Keratinocyte (primary cell): Measurements from ENCODE around the gene THBS1. TPM values are rescaled to one million over a fixed set of nuclear protein-coding genes. Genes with fewer than 3 reads are reported as not detected.

Experiments used
- DNase-seq: peaks from one replicate; pipeline ENCODE4 v3.0.0-alpha.2; 2011; ENCODE audit warnings: low read depth, missing footprints, low spot score
- FAIRE-seq: peaks from 2 replicates; lab custom pipeline; 2011; peaks lifted over from hg19 to GRCh38; lab: Jason Lieb, UNC
- H2AFZ ChIP-seq: 2 replicates; pipeline ENCODE4 v1.6.0; 2012; ENCODE audit warnings: low read length, control low read depth, inconsistent platforms; ENCODE audit not compliant: control insufficient read depth
- H3K27ac ChIP-seq: 2 replicates; pipeline ENCODE4 v1.5.1; 2011; ENCODE audit warnings: low read length; ENCODE audit not compliant: control insufficient read depth, insufficient read depth
- H3K27me3 ChIP-seq: 3 replicates; pipeline ENCODE4 v1.6.0; 2011; ENCODE audit warnings: low read length; ENCODE audit not compliant: control insufficient read depth, insufficient read depth; ENCODE audit errors: extremely low read depth
- H3K36me3 ChIP-seq, 2 experiments: 2 replicates in 1 of 2; 3 replicates in 1 of 2; pipeline ENCODE4 v1.5.1; 2011; ENCODE audit warnings: low read length in 2 of 2, mild to moderate bottlenecking in 1 of 2; ENCODE audit not compliant: control insufficient read depth in 2 of 2, insufficient read depth in 2 of 2; ENCODE audit errors: extremely low read depth in 1 of 2
- H3K4me1 ChIP-seq: 3 replicates; pipeline ENCODE4 v1.5.1; 2011; ENCODE audit warnings: low read length; ENCODE audit not compliant: control insufficient read depth, insufficient read depth; ENCODE audit errors: extremely low read depth
- H3K4me2 ChIP-seq: 3 replicates; pipeline ENCODE4 v1.6.0; 2011; ENCODE audit warnings: low read depth, low read length; ENCODE audit not compliant: control insufficient read depth, insufficient read depth; ENCODE audit errors: extremely low read depth
- H3K4me3 ChIP-seq, 3 experiments: fragments of 200-600 bp in 1 of 3; sonication (generic) in 1 of 3; 2 replicates in 2 of 3; 3 replicates in 1 of 3; pipeline ENCODE4 v1.5.1; 2011 to 2016; ENCODE audit warnings: low read length in 3 of 3, mild to moderate bottlenecking in 3 of 3, control low read depth in 2 of 3, inconsistent platforms in 1 of 3, low read depth in 1 of 3, mixed read lengths in 1 of 3, mixed run types in 1 of 3, moderate library complexity in 1 of 3; ENCODE audit not compliant: control insufficient read depth in 2 of 3, insufficient read depth in 2 of 3; ENCODE audit errors: extremely low read depth in 1 of 3
- H3K79me2 ChIP-seq: 2 replicates; pipeline ENCODE4 v1.6.0; 2012; ENCODE audit warnings: low read length; ENCODE audit not compliant: control insufficient read depth, insufficient read depth
- H3K9ac ChIP-seq: 3 replicates; pipeline ENCODE4 v1.6.0; 2011; ENCODE audit warnings: low read length; ENCODE audit not compliant: control insufficient read depth, insufficient read depth; ENCODE audit errors: extremely low read depth
- H3K9me1 ChIP-seq: 3 replicates; pipeline ENCODE4 v1.6.0; 2011; ENCODE audit warnings: low read length; ENCODE audit not compliant: control insufficient read depth, insufficient read depth; ENCODE audit errors: extremely low read depth
- H3K9me3 ChIP-seq: 2 replicates; pipeline ENCODE4 v1.5.1; 2012; ENCODE audit warnings: low read depth, low read length; ENCODE audit not compliant: control insufficient read depth
- H4K20me1 ChIP-seq: 3 replicates; pipeline ENCODE4 v1.6.0; 2011; ENCODE audit warnings: low read length; ENCODE audit not compliant: control insufficient read depth, insufficient read depth; ENCODE audit errors: extremely low read depth
- EZH2 ChIP-seq: IDR thresholded peaks from one replicate; pipeline ENCODE4 v1.6.1; 2012; ENCODE audit warnings: inconsistent platforms, mild to moderate bottlenecking, low read length, moderate library complexity
- dilution Hi-C: fragments of 300-500 bp; cut with MboI; formaldehyde crosslinking; loops from one replicate; pipeline ENCODE4 v1.7.0; 2020; ENCODE audit warnings: low sequenced_read_pairs; ENCODE audit not compliant: extremely low pct_ligation_motif_present
- polyA plus RNA-seq, 5 experiments: library from polyadenylated mRNA; depleted of rRNA in 3 of 5; stranded (reverse) in 3 of 5; stranded (forward) in 1 of 5; unstranded in 1 of 5; fragments of >200 nt; gene quantifications; 1 replicate in 1 of 5; 2 replicates in 3 of 5; 3 replicates in 1 of 5; pipeline versions ENCODE4 v1.2.1 to v1.2.3, GENCODE V29; 2011 to 2012; ENCODE audit warnings: missing spikeins in 2 of 5, low read depth in 1 of 5, low replicate concordance in 1 of 5
- TF ChIP-seq, protein P1 (sequence below), 3 experiments: IDR thresholded peaks in 1 of 3; conservative IDR thresholded peaks in 1 of 3; optimal IDR thresholded peaks in 1 of 3; 2 replicates in 2 of 3; 3 replicates in 1 of 3; pipeline versions ENCODE3 to v1.5.1; 2011; ENCODE audit warnings: low read length in 3 of 3, mild to moderate bottlenecking in 3 of 3, moderate library complexity in 2 of 3, control low read depth in 1 of 3, inconsistent platforms in 1 of 3; ENCODE audit not compliant: insufficient read depth in 2 of 3; ENCODE audit errors: extremely low read depth in 1 of 3

Gene THBS1
- polyA plus RNA-seq, 1 donor (not counting 4 experiments of a cell fraction or from before 2014, with no cell fraction given) = 789 TPM

DNA sequence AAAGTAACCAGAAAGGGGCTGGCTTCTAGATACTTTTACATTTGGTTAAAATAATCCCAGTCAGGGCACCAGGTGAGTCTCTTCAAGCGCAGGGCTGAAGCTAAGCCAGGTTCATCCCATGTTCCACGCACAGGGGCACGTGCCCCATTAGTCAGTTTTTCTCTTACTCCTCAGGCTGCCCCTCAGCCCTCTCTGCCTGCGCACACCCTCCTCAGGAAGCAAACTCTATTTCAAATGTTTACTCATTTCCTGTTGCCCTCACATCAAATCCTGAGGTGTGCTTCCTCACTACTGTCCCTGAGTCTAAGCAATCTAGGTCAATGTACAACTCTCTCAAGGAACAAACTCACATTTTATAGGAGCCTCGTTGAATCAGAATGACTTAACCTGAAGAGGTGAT is 48.5 kb downstream of the THBS1 start:
- H3K4me2 ChIP-seq = peak overlapping the region; percentile 64
- H3K9ac ChIP-seq = peak overlapping the region; percentile 57
- TF ChIP-seq, protein P1, sequence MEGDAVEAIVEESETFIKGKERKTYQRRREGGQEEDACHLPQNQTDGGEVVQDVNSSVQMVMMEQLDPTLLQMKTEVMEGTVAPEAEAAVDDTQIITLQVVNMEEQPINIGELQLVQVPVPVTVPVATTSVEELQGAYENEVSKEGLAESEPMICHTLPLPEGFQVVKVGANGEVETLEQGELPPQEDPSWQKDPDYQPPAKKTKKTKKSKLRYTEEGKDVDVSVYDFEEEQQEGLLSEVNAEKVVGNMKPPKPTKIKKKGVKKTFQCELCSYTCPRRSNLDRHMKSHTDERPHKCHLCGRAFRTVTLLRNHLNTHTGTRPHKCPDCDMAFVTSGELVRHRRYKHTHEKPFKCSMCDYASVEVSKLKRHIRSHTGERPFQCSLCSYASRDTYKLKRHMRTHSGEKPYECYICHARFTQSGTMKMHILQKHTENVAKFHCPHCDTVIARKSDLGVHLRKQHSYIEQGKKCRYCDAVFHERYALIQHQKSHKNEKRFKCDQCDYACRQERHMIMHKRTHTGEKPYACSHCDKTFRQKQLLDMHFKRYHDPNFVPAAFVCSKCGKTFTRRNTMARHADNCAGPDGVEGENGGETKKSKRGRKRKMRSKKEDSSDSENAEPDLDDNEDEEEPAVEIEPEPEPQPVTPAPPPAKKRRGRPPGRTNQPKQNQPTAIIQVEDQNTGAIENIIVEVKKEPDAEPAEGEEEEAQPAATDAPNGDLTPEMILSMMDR (optimal IDR thresholded peaks at IDR 0.05 in 1 of 3, IDR thresholded peaks at IDR 0.05 in 1 of 3, conservative IDR thresholded peaks at IDR 0.05 in 1 of 3; ENCODE audit: extremely low read depth in 1 of 3, insufficient read depth in 2 of 3, low read length in 3 of 3) = no peak
- no peak for TF ChIP-seq EZH2
- H3K36me3 ChIP-seq = no peaks in the 10 kb centered on the region
- H3K4me1 ChIP-seq = peaks cover 57% of the 10 kb centered on the region
- no peaks in the 10 kb centered on the region for H3K79me2 ChIP-seq
- H3K4me3 ChIP-seq = no peak overlapping the region
- dilution Hi-C loops = loop anchor here (25.0 kb wide), 1 partner anchor 133 kb away; no protein-coding TSS in a partner anchor
- H4K20me1 ChIP-seq = no peaks in the 10 kb centered on the region
- H3K9me3 ChIP-seq = peaks cover 2% of the 10 kb centered on the region
- no peaks in the 10 kb centered on the region for H3K27me3 ChIP-seq
- H2AFZ ChIP-seq = no peak overlapping the region
- peak overlapping the region; percentile 96 for H3K27ac ChIP-seq
- no peaks in the 10 kb centered on the region for H3K9me1 ChIP-seq
- DNase-seq (peak; percentile 61), FAIRE-seq (peak; percentile 91)

DNA sequence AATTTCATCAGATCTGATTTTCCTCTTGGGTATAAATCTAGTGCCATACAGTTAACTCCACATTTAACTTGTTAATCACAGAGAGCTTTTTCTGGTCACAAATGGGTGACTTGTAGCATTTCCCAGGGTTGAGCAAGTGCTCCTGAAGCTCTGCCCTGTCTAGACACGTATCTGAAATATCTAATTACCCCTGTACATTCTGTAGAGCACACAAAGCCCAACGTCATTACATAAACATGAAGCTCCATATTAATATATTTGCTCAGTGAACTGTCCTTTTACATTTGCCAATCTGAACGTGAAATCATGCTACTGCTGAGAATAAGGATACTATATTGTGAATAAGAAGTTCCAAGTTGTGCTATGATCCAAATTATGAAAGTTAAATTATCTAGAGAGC is 49.0 kb downstream of the THBS1 start:
- FAIRE-seq = no peak
- Histone ChIP-seq H3K9ac (peak overlapping the region; percentile 57), H3K9me3 (peaks cover 2% of the 10 kb centered on the region), H3K27ac (peak overlapping the region; percentile 96), H3K9me1 (no peaks in the 10 kb centered on the region), H3K79me2 (no peaks in the 10 kb centered on the region), H2AFZ (no peak overlapping the region), H3K4me3 (no peak overlapping the region), H3K36me3 (no peaks in the 10 kb centered on the region), H4K20me1 (no peaks in the 10 kb centered on the region), H3K27me3 (no peaks in the 10 kb centered on the region), H3K4me2 (peak overlapping the region; percentile 64), H3K4me1 (peaks cover 51% of the 10 kb centered on the region)
- dilution Hi-C loops = loop anchor here (25.0 kb wide), 1 partner anchor 132 kb away; no protein-coding TSS in a partner anchor
- no peak for TF ChIP-seq EZH2
- TF ChIP-seq, protein P1 (optimal IDR thresholded peaks at IDR 0.05 in 1 of 3, IDR thresholded peaks at IDR 0.05 in 1 of 3, conservative IDR thresholded peaks at IDR 0.05 in 1 of 3; ENCODE audit: extremely low read depth in 1 of 3, insufficient read depth in 2 of 3, low read length in 3 of 3) = no peak
- DNase-seq = no peak
